Endodermal cell (in vitro differentiated cells): Measurements from ENCODE around the gene MTHFSD. TPM values are rescaled to one million over a fixed set of nuclear protein-coding genes. Genes with fewer than 3 reads are reported as not detected.
"Not testable (repeated sequence)": the region's sequence is repeated elsewhere in the genome, so short reads cannot be mapped to it uniquely, and the experiment has no call there.

Source experiments
- DNase-seq: peaks from one replicate; pipeline ENCODE4 v3.0.0-alpha.2; 2017
- H3K27ac ChIP-seq: 2 replicates; pipeline ENCODE4 v1.5.1; 2013; ENCODE audit warnings: mild to moderate bottlenecking, low read depth, low read length, moderate library complexity
- H3K27me3 ChIP-seq: 2 replicates; pipeline ENCODE4 v1.6.1; 2013; ENCODE audit warnings: mild to moderate bottlenecking, low read length, moderate library complexity; ENCODE audit not compliant: insufficient read depth, control insufficient read depth, poor library complexity, severe bottlenecking
- H3K36me3 ChIP-seq: 2 replicates; pipeline ENCODE4 v1.7.0; 2013; ENCODE audit warnings: mild to moderate bottlenecking, low read length, moderate library complexity; ENCODE audit not compliant: control insufficient read depth, insufficient read depth
- H3K4me1 ChIP-seq: one replicate; pipeline ENCODE4 v1.7.0; 2013; ENCODE audit warnings: low read length; ENCODE audit not compliant: control insufficient read depth, insufficient read depth
- H3K4me3 ChIP-seq: 2 replicates; pipeline ENCODE4 v1.5.1; 2013; ENCODE audit warnings: mild to moderate bottlenecking, low read length, moderate library complexity
- H3K9ac ChIP-seq: 2 replicates; pipeline ENCODE4 v1.6.1; 2013; ENCODE audit warnings: mild to moderate bottlenecking, low read length, moderate library complexity; ENCODE audit not compliant: poor library complexity, severe bottlenecking; ENCODE audit errors: extremely low read depth
- H3K9me3 ChIP-seq: 2 replicates; pipeline ENCODE4 v1.6.1; 2013; ENCODE audit warnings: mild to moderate bottlenecking, low read length, moderate library complexity; ENCODE audit not compliant: control insufficient read depth
- H3K27ac Mint-ChIP-seq: 2 replicates; pipeline ENCODE4 v1.8.0; 2020; ENCODE audit warnings: mixed read lengths
- H3K27me3 Mint-ChIP-seq: 2 replicates; pipeline ENCODE4 v1.8.0; 2021; ENCODE audit warnings: mild to moderate bottlenecking, mixed read lengths; ENCODE audit not compliant: insufficient read depth
- H3K36me3 Mint-ChIP-seq: 2 replicates; pipeline ENCODE4 v1.8.0; 2020; ENCODE audit warnings: low read depth, mixed read lengths
- H3K4me1 Mint-ChIP-seq: 2 replicates; pipeline ENCODE4 v1.8.0; 2020; ENCODE audit warnings: mixed read lengths
- H3K4me3 Mint-ChIP-seq: 2 replicates; pipeline ENCODE4 v1.8.0; 2020; ENCODE audit warnings: mild to moderate bottlenecking, moderate library complexity, mixed read lengths
- H3K9me3 Mint-ChIP-seq: 2 replicates; pipeline ENCODE4 v1.8.0; 2020; ENCODE audit warnings: mild to moderate bottlenecking, mixed read lengths
- WGBS, 2 experiments: methylation state at CpG; one replicate each; pipeline versions ENCODE4 v1.1.5 to v1.1.7; 2013; ENCODE audit warnings: missing lambda C conversion rate in 2 of 2, mixed read lengths in 1 of 2; ENCODE audit not compliant: insufficient coverage in 1 of 2, insufficient read length in 1 of 2; 5-methylcytosine and 5-hydroxymethylcytosine counted together
- total RNA-seq, 2 donors: library from RNA; stranded (reverse); fragmentation: NEBNext Ultra II Directional in 1 of 2; extraction: Animal tissue kit (Norgen Biotek cat#: 25700) in 1 of 2; gene quantifications; 2 replicates in 1 of 2; 3 replicates in 1 of 2; pipeline ENCODE4 v1.2.1, GENCODE V29; 2021
- TF ChIP-seq, protein P1 (sequence below): fragments of 200-600 bp; sonication (generic); conservative IDR thresholded peaks from 2 replicates; pipeline ENCODE4 v1.5.0; 2021; ENCODE audit warnings: antibody characterized with exemption, mild to moderate bottlenecking

The MTHFSD gene
- total RNA-seq, 2 donors from 2014 or later, result 15.0 to 25.8 TPM

DNA sequence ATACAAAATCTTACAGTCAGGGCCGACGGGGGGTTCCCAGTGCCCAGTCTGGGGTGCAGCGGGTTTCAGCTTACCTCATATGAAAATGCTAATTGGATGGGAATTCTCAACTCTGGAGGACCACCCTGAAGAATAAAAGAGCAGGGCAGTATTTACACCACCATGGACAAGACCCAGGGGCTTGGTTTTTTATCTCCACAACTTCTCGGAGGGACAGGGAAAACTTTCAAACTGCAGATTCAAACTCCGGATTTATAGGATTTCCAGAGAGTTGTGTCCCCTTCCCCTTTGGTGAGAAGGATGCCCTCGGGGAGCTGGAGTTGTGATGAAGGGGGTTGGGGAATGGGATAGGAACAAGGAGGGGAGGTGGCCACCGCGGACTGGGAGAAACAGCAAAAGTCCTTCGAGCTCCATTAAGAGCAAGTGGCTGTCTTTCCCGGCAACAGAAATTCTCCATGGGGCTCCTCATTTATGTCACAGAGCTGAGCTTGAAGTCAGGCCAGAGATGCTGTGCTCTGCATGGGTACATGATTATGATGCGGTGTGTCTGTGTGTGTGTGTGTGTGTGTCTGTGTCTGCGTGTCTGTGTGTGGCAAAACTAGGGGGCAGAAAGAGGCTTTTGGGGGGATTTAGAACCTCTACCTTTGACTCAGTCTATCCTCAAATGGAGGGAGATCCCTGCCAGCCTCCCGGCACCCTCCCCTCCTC is 39.0 kb upstream of the MTHFSD start:
- Mint-ChIP-seq H3K27me3 (peaks cover 44% of the 10 kb centered on the region), H3K4me1 (peaks cover 5% of the 10 kb centered on the region), H3K36me3 (no peaks in the 10 kb centered on the region), H3K4me3 (no peak overlapping the region), H3K27ac (no peak overlapping the region), H3K9me3 (no peaks in the 10 kb centered on the region)
- Histone ChIP-seq H3K4me1 (no peaks in the 10 kb centered on the region), H3K36me3 (no peaks in the 10 kb centered on the region), H3K9me3 (no peaks in the 10 kb centered on the region), H3K4me3 (no peak overlapping the region), H3K9ac (no peak overlapping the region), H3K27ac (peak overlapping the region; percentile 44), H3K27me3 (peaks cover 73% of the 10 kb centered on the region)
- 82 to 86% methylated on average over 4 to 13 of the region's 13 CpGs for WGBS, 2 experiments
- DNase-seq, result no peak
- TF ChIP-seq, protein P1, sequence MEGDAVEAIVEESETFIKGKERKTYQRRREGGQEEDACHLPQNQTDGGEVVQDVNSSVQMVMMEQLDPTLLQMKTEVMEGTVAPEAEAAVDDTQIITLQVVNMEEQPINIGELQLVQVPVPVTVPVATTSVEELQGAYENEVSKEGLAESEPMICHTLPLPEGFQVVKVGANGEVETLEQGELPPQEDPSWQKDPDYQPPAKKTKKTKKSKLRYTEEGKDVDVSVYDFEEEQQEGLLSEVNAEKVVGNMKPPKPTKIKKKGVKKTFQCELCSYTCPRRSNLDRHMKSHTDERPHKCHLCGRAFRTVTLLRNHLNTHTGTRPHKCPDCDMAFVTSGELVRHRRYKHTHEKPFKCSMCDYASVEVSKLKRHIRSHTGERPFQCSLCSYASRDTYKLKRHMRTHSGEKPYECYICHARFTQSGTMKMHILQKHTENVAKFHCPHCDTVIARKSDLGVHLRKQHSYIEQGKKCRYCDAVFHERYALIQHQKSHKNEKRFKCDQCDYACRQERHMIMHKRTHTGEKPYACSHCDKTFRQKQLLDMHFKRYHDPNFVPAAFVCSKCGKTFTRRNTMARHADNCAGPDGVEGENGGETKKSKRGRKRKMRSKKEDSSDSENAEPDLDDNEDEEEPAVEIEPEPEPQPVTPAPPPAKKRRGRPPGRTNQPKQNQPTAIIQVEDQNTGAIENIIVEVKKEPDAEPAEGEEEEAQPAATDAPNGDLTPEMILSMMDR, result no peak

DNA sequence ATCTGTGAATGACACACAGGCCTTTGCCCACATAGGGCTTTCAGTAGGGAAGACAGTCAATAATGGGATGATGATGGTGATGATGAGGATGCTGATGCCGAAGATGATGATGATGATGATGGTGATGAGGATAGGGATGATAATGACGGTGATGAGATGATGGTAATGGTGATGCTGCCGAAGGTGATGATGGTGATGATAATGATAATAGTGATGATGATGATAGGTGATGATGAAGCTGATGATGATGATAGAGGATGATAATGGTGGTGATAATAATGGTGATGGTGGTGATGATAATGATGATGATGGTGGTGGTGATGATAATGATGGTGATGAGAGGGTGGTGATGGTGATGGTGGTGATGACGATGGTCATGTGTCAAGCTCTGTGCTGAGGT is 36.2 kb upstream of the MTHFSD start:
- no peak overlapping the region for H3K27ac Mint-ChIP-seq
- H3K4me3 Mint-ChIP-seq, result no peak overlapping the region
- TF ChIP-seq, protein P1, result no peak
- H3K4me1 Mint-ChIP-seq, result peaks cover 5% of the 10 kb centered on the region
- Histone ChIP-seq H3K27me3 (peaks cover 71% of the 10 kb centered on the region), H3K36me3 (no peaks in the 10 kb centered on the region), H3K4me3 (no peak overlapping the region), H3K9ac (no peak overlapping the region), H3K27ac (no peak overlapping the region), H3K9me3 (no peaks in the 10 kb centered on the region), H3K4me1 (no peaks in the 10 kb centered on the region)
- 91 to 92% methylated on average over 4 of the region's 4 CpGs for WGBS, 2 experiments
- DNase-seq, result no peak
- H3K9me3 Mint-ChIP-seq, result no peaks in the 10 kb centered on the region
- no peaks in the 10 kb centered on the region for H3K36me3 Mint-ChIP-seq
- H3K27me3 Mint-ChIP-seq, result peaks cover 31% of the 10 kb centered on the region

DNA sequence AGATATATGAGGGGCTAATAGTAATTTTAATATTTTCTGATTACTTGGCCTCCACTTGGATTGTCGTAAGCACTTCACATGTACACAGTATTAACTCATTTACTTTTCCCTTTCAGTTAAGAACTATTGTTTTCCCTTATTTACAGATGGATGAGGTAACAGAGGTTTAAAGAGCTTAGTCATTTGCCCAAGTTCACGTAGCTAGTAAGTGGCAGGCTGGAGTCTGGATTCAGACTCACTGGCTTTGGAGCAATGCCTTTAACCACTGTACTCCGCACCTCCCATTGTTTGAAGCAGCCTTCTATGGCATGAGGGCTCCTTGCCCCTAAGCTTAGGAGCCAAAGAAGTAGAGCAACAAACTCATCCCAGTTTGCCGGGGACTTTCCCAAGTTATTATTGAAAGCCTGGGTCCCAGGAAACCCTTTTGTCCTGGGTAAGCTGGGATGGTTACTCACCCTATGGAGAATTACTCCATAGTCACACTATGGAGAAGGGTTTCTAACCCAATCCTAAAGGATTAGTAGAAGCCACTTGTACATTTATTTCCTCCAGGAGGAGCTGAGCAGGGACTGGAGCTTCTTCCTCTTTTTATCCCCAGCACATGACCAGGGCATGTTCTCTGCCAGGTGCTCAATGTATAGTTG is 35.6 kb upstream of the MTHFSD start:
- Histone ChIP-seq H3K27me3 (peaks cover 71% of the 10 kb centered on the region), H3K4me3 (no peak overlapping the region), H3K9me3 (no peaks in the 10 kb centered on the region), H3K9ac (no peak overlapping the region), H3K4me1 (no peaks in the 10 kb centered on the region), H3K36me3 (no peaks in the 10 kb centered on the region), H3K27ac (no peak overlapping the region)
- 91 to 93% methylated on average over 2 to 4 of the region's 4 CpGs for WGBS, 2 experiments
- H3K4me1 Mint-ChIP-seq, result peaks cover 5% of the 10 kb centered on the region
- TF ChIP-seq, protein P1, result no peak
- peaks cover 32% of the 10 kb centered on the region for H3K27me3 Mint-ChIP-seq
- no peak for DNase-seq
- H3K27ac Mint-ChIP-seq, result no peak overlapping the region
- no peaks in the 10 kb centered on the region for H3K36me3 Mint-ChIP-seq
- no peaks in the 10 kb centered on the region for H3K9me3 Mint-ChIP-seq
- no peak overlapping the region for H3K4me3 Mint-ChIP-seq

DNA sequence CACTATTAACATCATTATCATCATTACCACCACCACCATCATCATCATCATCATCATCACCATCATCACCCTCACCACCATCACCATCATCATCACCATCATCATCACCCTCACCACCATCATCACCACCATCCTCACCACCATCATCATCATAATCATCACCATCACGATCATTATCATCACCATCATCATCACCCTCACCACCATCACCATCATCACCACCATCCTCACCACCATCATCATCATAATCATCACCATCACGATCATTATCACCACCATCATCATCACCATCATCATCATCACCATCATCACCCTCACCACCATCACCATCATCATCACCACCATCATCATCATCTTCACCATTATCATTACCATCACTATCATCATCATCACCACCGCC is 32.9 kb upstream of the MTHFSD start:
- H3K27me3 ChIP-seq, result peaks cover 74% of the 10 kb centered on the region
- H3K4me1 ChIP-seq, H3K9ac ChIP-seq, H3K4me3 Mint-ChIP-seq, H3K9me3 ChIP-seq, H3K36me3 Mint-ChIP-seq, H3K9me3 Mint-ChIP-seq, H3K4me3 ChIP-seq, H3K27ac ChIP-seq, DNase-seq, H3K27ac Mint-ChIP-seq, H3K4me1 Mint-ChIP-seq, H3K36me3 ChIP-seq: not testable (repeated sequence)
- peaks cover 31% of the 10 kb centered on the region for H3K27me3 Mint-ChIP-seq
- 86 to 92% methylated on average over 3 of the region's 3 CpGs for WGBS, 2 experiments
